Mesothelial cell of epicardium (in vitro differentiated cells): ENCODE measurements around the gene PLAAT1. TPM values are rescaled to one million over a fixed set of nuclear protein-coding genes. Genes with fewer than 3 reads are reported as not detected.

Experiments
- DNase-seq, 2 experiments: peaks; one replicate each; pipeline ENCODE4 v3.0.0; 2021; ENCODE audit warnings: low spot score in 2 of 2; ENCODE audit not compliant: unreplicated experiment in 2 of 2
- H3K27ac Mint-ChIP-seq: 2 replicates; pipeline ENCODE4 v1.8.0; 2021; ENCODE audit warnings: mixed read lengths
- H3K27me3 Mint-ChIP-seq: 2 replicates; pipeline ENCODE4 v1.8.0; 2021; ENCODE audit warnings: low read depth, mixed read lengths
- H3K36me3 Mint-ChIP-seq: 2 replicates; pipeline ENCODE4 v1.8.0; 2021; ENCODE audit warnings: mixed read lengths
- H3K4me1 Mint-ChIP-seq: 2 replicates; pipeline ENCODE4 v1.8.0; 2021; ENCODE audit warnings: mixed read lengths
- H3K4me3 Mint-ChIP-seq: 2 replicates; pipeline ENCODE4 v1.8.0; 2021; ENCODE audit warnings: mild to moderate bottlenecking, moderate library complexity, mixed read lengths
- H3K9me3 Mint-ChIP-seq: 2 replicates; pipeline ENCODE4 v1.8.0; 2021; ENCODE audit warnings: mixed read lengths
- CTCF ChIP-seq: fragments of 200-600 bp; sonication (generic); IDR thresholded peaks from one replicate; pipeline ENCODE4 v1.5.0; 2021; ENCODE audit warnings: antibody characterized with exemption; ENCODE audit not compliant: unreplicated experiment
- total RNA-seq: library from RNA; stranded (reverse); gene quantifications from 3 replicates; pipeline ENCODE4 v1.2.1, GENCODE V29; 2021

The PLAAT1 gene
- 1.7 to 2.7 TPM (median 2.1 TPM) in 3 replicates for total RNA-seq

GRCh38 chr3:193240850-193241706 is at the start of gene PLAAT1:
Gene PLAAT1, plus strand, starts transcription at chr3:193241222. Its CDS starts 14,429 bp downstream, at chr3:193255651.
- Mint-ChIP-seq H3K27ac (peak within 1 kb of the TSS; percentile 61), H3K9me3 (peaks cover 12% of the 10 kb centered on the region)

DNA sequence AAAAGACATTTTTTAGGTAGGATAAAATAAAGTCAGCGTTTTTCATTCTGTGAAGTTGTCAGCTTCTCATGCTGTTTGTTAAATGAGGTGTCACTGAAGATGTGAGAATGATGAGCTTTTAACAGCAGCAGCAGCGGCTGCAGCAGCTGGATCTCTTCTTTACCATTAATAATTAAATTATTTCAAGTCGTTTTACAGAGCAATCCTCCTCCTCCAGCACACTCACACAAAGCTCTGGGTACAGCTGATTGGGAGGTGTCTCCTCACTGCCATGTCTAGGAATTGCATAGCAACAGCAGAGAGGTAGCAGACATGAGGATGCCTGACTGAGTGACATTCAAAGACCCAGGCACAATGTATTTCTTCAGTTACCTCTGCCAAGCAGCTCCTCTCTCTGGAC is 46.7 kb upstream of the PLAAT1 start:
- Mint-ChIP-seq H3K4me1 (no peaks in the 10 kb centered on the region), H3K4me3 (no peak overlapping the region), H3K27me3 (peaks cover 36% of the 10 kb centered on the region), H3K27ac (no peak overlapping the region), H3K9me3 (no peaks in the 10 kb centered on the region), H3K36me3 (no peaks in the 10 kb centered on the region)
- TF ChIP-seq CTCF, result no peak
- no peak for DNase-seq

More at GRCh38 chr3:193240850-193241706, at the start of gene PLAAT1:
- no peak for TF ChIP-seq CTCF
- peaks cover 11% of the 10 kb centered on the region for H3K27me3 Mint-ChIP-seq
- peak; percentile 46 to 71 for DNase-seq
- no peaks in the 10 kb centered on the region for H3K36me3 Mint-ChIP-seq
- peak within 1 kb of the TSS; percentile 76 for H3K4me3 Mint-ChIP-seq
- peaks cover 21% of the 10 kb centered on the region for H3K4me1 Mint-ChIP-seq

- H3K4me1 Mint-ChIP-seq, result no peaks in the 10 kb centered on the region
- H3K27me3 Mint-ChIP-seq, result peaks cover 36% of the 10 kb centered on the region
- H3K4me3 Mint-ChIP-seq, result no peak overlapping the region
- H3K36me3 Mint-ChIP-seq, result no peaks in the 10 kb centered on the region
- no peak overlapping the region for H3K27ac Mint-ChIP-seq
- DNase-seq, result no peak
- H3K9me3 Mint-ChIP-seq, result no peaks in the 10 kb centered on the region
- TF ChIP-seq CTCF, result no peak
Observed at GRCh38 chr3:193196746-193197145, 44.3 kb upstream of the PLAAT1 start.

- peaks cover 8% of the 10 kb centered on the region for H3K4me1 Mint-ChIP-seq
- H3K27me3 Mint-ChIP-seq, result peaks cover 2% of the 10 kb centered on the region
- no peak overlapping the region for H3K27ac Mint-ChIP-seq
- no peak for DNase-seq
- no peak overlapping the region for H3K4me3 Mint-ChIP-seq
- no peaks in the 10 kb centered on the region for H3K36me3 Mint-ChIP-seq
- no peak for TF ChIP-seq CTCF
- no peaks in the 10 kb centered on the region for H3K9me3 Mint-ChIP-seq
Observed at GRCh38 chr3:193207290-193208273, 33.4 kb upstream of the PLAAT1 start.

GRCh38 chr3:193210618-193211017 is 30.4 kb upstream of the PLAAT1 start:
- no peak for TF ChIP-seq CTCF
- no peak for DNase-seq
- no peaks in the 10 kb centered on the region for H3K9me3 Mint-ChIP-seq
- H3K4me3 Mint-ChIP-seq, result no peak overlapping the region
- no peaks in the 10 kb centered on the region for H3K36me3 Mint-ChIP-seq
- H3K27me3 Mint-ChIP-seq, result peaks cover 2% of the 10 kb centered on the region
- no peak overlapping the region for H3K27ac Mint-ChIP-seq
- H3K4me1 Mint-ChIP-seq, result peaks cover 8% of the 10 kb centered on the region
